ENCODE results near the gene TRIM45. TPM values are rescaled to one million over a fixed set of nuclear protein-coding genes. Genes with fewer than 3 reads are reported as not detected.

TRIM45 gene
- total and polyA plus RNA-seq, 8 donors = 0.29 to 6.8 (median 1.9) TPM; not detected in 1

DNA sequence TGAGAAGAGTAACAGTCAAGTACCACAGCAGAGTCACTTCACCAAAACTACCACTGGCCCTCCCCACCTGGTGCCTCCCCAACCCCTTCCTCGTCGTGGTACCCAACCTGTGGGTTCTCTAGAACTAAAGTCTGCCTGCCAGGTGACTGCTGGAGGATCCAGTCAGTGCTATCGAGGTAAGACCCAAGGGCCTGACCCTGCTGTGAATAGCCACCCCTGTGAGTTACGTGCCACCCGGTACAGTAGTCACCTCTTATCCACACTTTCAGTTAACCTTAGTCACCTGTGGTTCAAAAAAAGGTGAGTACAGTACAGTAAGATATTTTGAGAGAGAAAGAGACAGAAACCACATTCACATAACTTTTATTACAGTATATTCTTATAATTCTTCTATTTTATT lies 44.9 kb downstream of the TRIM45 start:
- Histone ChIP-seq H3K27me3 (no peaks in the 10 kb centered on the region), H3K4me3 (no peak overlapping the region), H3K36me3 (peaks cover 36 to 78% (median 71%) of the 10 kb centered on the region in 4 donors), H3K4me1 (no peaks in the 10 kb centered on the region), H3K9me3 (no peaks in the 10 kb centered on the region), H3K27ac (no peak overlapping the region)
- WGBS, 5 donors = 85 to 96% (median 91%) methylated on average over 5 of the region's 5 CpGs
- DNase-seq = no peak
- TF ChIP-seq POLR2A (IDR thresholded peaks at IDR 0.05) (no peak), POLR2AphosphoS5 (IDR thresholded peaks at IDR 0.05) (no peak), EP300 (IDR thresholded peaks at IDR 0.05) (no peak)
- TF ChIP-seq, protein P1, sequence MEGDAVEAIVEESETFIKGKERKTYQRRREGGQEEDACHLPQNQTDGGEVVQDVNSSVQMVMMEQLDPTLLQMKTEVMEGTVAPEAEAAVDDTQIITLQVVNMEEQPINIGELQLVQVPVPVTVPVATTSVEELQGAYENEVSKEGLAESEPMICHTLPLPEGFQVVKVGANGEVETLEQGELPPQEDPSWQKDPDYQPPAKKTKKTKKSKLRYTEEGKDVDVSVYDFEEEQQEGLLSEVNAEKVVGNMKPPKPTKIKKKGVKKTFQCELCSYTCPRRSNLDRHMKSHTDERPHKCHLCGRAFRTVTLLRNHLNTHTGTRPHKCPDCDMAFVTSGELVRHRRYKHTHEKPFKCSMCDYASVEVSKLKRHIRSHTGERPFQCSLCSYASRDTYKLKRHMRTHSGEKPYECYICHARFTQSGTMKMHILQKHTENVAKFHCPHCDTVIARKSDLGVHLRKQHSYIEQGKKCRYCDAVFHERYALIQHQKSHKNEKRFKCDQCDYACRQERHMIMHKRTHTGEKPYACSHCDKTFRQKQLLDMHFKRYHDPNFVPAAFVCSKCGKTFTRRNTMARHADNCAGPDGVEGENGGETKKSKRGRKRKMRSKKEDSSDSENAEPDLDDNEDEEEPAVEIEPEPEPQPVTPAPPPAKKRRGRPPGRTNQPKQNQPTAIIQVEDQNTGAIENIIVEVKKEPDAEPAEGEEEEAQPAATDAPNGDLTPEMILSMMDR (IDR thresholded peaks at IDR 0.05) = no peak
- intact Hi-C loops (cut with DNase I; ENCODE audit: low total_unique reads) = no loop called here

DNA sequence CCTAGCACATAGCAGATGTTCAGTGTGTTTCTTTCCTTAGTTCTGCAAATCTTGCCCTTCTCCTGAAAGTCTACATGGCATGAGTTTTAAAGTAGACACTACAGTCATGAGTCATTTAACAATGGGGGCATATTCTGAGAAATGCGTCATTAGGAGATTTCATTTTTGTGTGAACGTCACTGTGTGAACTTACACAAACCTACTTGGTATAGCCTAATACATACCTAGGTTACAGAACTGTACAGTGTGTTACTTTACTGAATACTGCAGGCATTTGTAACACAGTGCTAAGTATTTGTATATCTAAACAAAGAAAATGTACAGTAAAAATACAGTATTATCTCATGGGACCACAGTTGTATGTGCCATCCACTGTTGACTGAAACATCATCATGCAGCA lies 51.4 kb downstream of the TRIM45 start:
- intact Hi-C loops (cut with DNase I; ENCODE audit: low total_unique reads) = no loop called here
- peaks cover 6 to 22% (median 11%) of the 10 kb centered on the region in 4 donors for H3K36me3 ChIP-seq
- H3K4me1 ChIP-seq = peaks cover 0 to 3% (median 0%) of the 10 kb centered on the region in 4 donors
- DNase-seq = no peak
- H3K27ac ChIP-seq = no peak overlapping the region
- WGBS, 5 donors = 83 to 91% (median 85%) methylated on average over 2 of the region's 2 CpGs
- H3K9me3 ChIP-seq = no peaks in the 10 kb centered on the region
- TF ChIP-seq POLR2AphosphoS5 (IDR thresholded peaks at IDR 0.05) (no peak), EP300 (IDR thresholded peaks at IDR 0.05) (no peak), POLR2A (IDR thresholded peaks at IDR 0.05) (no peak)
- TF ChIP-seq, protein P1 (IDR thresholded peaks at IDR 0.05) = no peak
- no peak overlapping the region for H3K4me3 ChIP-seq
- no peaks in the 10 kb centered on the region for H3K27me3 ChIP-seq

DNA sequence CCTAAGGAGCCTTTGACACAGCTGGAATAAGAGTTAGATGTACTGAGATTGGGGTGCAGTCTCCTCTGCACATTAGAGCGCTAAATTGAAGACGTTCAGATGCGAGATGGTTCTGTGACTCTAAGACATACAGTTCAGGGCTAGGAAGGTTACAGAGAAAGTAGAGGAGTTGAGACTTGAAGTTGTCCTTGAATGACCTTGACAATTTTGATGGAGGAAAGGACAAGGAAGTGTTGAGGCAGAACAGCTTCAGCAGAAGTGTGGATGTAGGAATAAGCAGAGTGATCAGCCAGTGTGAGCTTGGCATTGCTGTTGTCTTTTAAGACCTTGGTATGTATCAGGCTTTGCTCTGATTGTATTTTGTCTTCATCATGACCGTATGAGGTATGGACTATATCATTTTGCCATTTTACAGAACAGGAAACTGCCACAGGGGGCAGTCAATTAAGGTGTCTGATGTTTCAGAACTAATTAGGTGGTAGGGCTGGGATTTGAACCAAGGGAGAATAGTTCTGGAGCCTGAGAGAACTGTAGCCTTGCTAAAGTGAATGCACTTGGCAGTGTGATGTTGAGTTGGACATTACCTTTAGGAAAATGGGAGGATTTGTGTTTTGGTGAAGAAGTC lies 52.2 kb downstream of the TRIM45 start:
- WGBS, 5 donors = 85 to 91% (median 89%) methylated on average over 4 of the region's 4 CpGs
- Histone ChIP-seq H3K4me1 (peaks cover 0 to 3% (median 0%) of the 10 kb centered on the region in 4 donors), H3K36me3 (peaks cover 0 to 18% (median 5%) of the 10 kb centered on the region in 4 donors), H3K27ac (no peak overlapping the region), H3K9me3 (no peaks in the 10 kb centered on the region), H3K27me3 (no peaks in the 10 kb centered on the region), H3K4me3 (no peak overlapping the region)
- no peak for DNase-seq
- intact Hi-C loops (cut with DNase I; ENCODE audit: low total_unique reads) = loop anchor here (5.0 kb wide), 2 partner anchors 58 to 218 kb away; no protein-coding TSS in a partner anchor
- no peak for TF ChIP-seq POLR2AphosphoS5 (IDR thresholded peaks at IDR 0.05)
- TF ChIP-seq POLR2A (IDR thresholded peaks at IDR 0.05) = no peak

DNA sequence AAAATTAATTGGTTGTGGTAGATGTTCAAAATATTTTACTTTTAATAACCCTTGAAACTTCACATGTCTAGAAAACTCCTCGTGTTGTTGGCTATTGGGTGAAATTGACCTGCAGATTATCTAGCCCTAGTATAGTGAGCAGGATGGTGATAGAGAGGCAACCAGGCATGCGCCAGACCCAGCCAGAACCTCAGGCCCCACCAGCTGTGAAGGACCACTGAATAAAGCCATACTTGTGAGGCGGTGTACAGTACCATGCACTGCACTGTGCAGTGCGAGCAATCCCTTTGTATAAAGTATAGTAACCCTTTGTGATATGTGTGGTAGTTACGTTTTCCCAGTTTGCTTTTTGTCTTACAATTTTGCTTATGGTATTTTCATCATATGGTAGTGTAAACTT lies 53.0 kb downstream of the TRIM45 start:
- no peak for DNase-seq
- no peaks in the 10 kb centered on the region for H3K9me3 ChIP-seq
- no peak overlapping the region for H3K4me3 ChIP-seq
- intact Hi-C loops (cut with DNase I; ENCODE audit: low total_unique reads) = loop anchor here (5.0 kb wide), 2 partner anchors 59 to 219 kb away; no protein-coding TSS in a partner anchor
- H3K36me3 ChIP-seq = peaks cover 0 to 13% (median 3%) of the 10 kb centered on the region in 4 donors
- H3K4me1 ChIP-seq = peaks cover 0 to 3% (median 0%) of the 10 kb centered on the region in 4 donors
- 76 to 92% (median 90%) methylated on average over 5 of the region's 5 CpGs for WGBS, 5 donors
- H3K27me3 ChIP-seq = no peaks in the 10 kb centered on the region
- TF ChIP-seq, protein P1 (IDR thresholded peaks at IDR 0.05) = no peak
- TF ChIP-seq POLR2A (IDR thresholded peaks at IDR 0.05) (no peak), EP300 (IDR thresholded peaks at IDR 0.05) (no peak), POLR2AphosphoS5 (IDR thresholded peaks at IDR 0.05) (no peak)
- H3K27ac ChIP-seq = no peak overlapping the region

Data from stomach (tissue), 9 donors.